NCI-H2171 treated with DMSO at 0.1 percent for 48 hours (cell line): ENCODE measurements around the gene EYA4.

Source experiments
- DNase-seq: peaks from one replicate; lab custom pipeline; 2025; lab: John Stamatoyannopoulos, UW

The EYA4 gene

GRCh38 chr6:133242637-133243585, 1.8 kb downstream of the EYA4 start:
- DNase-seq: peak; percentile 35

DNA sequence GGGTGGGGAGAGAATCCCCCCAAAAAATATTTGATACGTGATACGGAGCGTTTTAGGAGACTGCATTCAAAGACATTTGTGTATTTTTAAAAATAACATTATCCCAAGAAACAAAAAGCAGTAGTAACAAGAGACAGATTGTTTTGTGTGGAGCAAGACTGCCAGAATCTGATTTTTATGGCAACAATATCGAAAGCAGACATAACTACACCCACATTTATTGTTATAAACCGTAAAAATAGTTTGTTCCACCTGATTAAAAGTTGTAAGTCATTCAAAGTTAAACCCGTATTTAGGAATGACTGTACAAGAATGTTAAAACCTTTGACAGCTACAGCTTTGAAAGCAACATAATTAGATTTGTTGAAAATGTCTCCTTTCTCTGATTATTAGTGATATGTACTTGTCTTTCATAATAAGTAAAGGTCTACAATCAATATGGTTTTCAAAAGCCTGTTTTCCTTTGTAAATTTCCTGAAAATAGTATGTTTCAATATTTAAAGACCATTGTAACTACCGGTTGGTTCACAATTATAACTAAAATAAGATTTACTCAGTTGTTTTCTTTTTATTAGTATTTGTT, 2.7 kb downstream of the EYA4 start:
- DNase-seq: no peak

DNA sequence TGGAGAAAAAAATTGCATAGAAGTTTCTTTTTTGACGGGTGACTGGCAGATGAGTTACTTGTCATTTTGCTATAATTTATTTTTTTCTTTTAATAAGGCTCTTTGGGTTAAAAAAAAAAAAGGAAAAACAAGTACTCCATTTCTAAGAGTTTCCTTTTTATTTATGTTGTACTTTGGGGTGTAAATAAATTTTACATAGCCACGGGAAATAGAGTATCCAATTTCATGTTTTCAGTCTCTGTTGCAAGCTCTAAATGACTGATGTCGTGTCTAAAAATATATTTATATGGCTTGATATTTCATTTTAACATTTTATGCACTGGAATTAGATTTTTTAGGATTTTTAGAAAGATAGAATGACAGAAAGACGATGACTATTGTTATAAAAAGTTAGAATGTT, 3.4 kb downstream of the EYA4 start:
- no peak for DNase-seq

GRCh38 chr6:133245007-133245406, 3.9 kb downstream of the EYA4 start:
- no peak for DNase-seq

GRCh38 chr6:133245422-133245903, 4.3 kb downstream of the EYA4 start:
- no peak for DNase-seq

GRCh38 chr6:133247581-133247980, 6.4 kb downstream of the EYA4 start:
- no peak for DNase-seq

GRCh38 chr6:133248241-133249001, 7.3 kb downstream of the EYA4 start:
- no peak for DNase-seq

DNA sequence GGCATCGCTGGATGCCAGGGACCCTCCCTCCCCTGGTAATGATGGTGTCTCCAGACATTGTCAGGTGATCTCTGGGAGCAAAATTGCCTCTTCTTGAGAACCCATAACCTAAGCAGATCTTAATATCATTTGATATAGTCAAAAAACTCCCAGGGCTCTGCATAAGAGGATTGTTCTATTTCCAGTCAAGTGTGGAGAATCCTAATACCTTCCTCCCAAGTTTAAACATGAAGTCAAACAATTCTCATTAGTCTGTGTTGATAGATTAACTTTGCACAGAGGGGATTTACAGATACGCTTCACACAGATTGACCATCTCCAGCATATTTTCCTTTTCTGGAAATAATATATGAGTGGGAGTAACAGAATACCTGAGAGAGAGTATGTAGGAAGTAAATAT, 10.5 kb downstream of the EYA4 start:
- DNase-seq: no peak

- no peak for DNase-seq
Observed at GRCh38 chr6:133254552-133255228, 13.5 kb downstream of the EYA4 start.

GRCh38 chr6:133257545-133258105, 16.5 kb downstream of the EYA4 start:
- no peak for DNase-seq

DNA sequence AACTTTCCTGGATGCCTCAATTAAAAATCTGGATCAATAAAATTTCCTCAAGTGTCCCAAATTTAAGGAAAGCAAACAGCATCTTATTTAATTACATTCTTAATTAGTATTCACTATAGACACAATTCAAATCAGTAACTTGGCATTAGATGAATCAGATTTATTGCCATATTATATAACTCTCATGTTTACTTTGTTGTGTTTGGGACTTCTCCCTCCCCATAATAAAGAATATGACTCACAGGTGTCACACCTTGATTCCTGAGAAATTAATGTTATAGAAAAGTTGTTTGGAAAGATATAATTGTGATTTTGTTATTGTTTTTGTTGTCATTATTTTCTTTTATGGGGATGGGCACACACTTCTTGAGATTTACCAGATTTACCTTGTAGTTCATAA, 18.4 kb downstream of the EYA4 start:
- no peak for DNase-seq

DNA sequence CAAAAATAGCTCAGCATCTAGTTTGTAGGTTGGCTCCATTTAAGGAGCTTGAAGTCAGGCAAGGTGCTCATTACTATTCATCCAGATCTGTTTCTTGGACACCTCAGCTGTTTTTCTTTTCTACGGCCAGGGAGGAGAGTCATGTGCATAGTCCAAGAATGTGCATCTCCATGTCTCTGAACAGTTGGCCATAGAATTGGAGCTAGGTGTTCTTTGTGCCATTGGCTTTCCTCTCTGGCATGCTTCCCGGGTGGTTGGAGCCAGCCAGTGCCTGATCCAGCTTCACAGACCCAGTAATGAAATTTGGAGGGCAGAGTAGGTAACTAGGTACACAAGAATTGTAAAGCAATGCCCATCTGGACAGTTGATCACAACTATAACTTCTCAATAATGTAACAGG, 21.6 kb downstream of the EYA4 start:
- DNase-seq: no peak

DNA sequence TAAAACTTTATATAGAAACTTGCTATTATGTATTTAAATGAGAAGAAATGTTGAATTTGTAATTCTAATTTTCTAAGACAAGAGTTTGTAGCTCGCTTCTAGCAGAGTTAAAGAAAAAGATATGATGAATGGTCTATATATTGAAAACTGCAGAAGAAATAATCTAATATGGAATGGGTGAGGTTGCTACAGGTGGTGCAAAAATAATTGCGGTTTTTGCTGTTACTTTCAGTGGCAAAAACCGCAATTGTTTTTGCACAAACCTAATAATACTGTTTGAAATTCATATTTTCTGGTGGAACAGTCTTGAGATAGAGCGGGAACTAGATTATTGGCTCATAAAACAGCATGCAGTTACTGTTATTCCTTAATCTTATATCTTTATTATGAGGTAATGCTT, 23.9 kb downstream of the EYA4 start:
- DNase-seq: no peak

DNA sequence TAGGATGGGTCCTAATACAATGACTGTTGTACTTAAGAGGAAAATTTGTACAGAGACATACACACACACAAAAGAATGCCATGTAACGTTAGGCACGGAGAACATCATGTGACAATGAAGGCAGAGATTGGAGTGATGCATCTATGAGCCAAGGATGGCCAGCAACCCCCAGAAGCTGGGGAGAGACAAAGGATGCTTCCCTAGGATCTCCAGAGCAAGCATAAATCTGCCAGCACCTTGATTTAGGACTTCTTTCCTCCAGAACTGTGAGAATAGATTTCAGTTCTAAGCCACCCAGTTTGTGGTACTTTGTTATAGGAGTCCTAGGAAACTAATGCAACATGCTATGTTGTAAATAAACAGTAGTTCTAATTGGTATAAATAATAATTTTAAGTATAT, 25.0 kb downstream of the EYA4 start:
- no peak for DNase-seq

DNA sequence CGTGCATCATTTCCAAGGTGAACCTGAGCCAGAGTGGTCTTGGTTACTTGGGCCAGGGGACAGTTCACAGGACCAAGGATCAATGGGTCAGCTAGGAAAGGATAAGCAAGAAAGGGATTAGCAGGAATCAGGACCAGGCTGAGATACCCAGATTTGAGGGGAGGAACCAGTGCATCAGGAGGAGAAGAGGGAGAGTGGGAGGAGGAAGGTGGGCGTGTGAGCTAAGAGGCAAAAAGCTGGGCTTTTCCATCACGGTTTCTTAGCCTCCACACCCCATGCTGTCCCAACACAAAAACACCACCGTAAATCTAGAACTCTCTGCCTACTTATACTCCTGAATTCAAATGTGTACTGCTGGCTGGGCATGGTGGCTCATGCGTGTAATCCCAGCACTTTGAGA, 27.5 kb downstream of the EYA4 start:
- no peak for DNase-seq

DNA sequence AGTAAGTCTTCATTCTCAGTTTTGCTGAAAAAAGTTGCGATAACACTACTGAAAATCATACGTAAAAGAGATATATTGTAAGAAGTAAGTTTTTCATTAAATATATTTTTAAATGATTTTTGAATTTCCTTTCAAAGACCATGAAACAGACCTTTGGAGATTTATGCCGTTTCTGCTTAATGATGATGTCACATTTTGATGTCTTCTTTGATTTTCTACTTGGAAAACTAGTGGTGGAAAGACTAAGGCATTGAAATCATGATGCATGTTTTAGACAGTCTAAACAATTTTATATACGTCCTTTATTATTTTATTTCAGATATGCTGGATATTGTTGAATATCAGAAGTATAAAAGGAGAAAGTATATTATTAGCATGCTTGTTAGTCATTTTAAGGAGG, 33.7 kb downstream of the EYA4 start:
- no peak for DNase-seq

DNA sequence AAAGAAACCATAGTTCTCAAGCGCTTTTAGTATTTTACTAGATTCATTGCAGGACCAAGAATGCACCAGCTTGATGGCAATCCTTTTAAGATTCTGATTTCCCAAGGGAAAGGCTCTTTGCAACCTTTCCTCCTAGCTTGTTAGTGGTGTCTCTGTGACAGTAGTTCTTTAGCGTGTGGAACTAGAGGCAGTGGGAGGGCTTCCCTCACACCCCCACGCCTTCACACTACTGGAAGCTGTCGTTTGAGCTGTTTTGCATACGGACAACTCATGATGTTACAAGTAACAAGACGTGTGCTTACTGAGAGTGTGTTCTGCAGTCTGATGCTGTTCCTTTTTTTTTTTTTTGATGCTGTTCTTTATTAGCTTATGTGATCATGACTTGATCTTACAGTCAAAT, 34.1 kb downstream of the EYA4 start:
- peak; percentile 15 for DNase-seq

DNA sequence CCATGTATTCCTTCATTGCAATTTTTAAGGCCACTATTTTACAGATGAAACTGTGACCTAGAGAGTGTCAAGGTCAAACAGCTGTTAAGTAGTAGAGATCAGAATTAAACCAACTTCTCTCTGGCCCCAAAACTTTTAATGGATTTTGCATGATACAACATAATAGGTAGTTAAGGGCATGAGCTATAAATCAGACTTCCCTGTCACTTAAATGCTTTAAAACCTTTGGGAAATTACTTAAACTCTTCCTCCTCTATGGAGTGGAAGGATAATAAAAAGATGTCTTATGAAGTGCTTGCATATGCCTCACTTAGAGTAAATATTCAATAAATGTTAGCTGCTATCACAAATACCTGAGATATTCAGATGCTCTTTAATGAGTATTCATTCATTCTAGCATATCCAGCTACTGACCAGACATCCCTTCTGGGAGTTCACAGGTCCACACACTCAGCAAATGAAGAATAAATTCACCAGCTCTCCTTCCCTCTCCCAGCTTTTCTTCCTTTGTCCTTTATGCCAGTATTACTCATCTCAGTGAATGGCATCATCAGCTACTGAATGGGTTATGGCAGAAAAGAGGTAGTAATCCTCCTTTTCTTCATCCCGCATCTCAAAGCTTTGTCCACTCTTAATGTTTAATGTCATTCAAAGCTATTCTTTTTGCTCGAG, 36.2 kb downstream of the EYA4 start:
- DNase-seq: no peak

- DNase-seq: no peak
Observed at GRCh38 chr6:133277900-133278545, 36.9 kb downstream of the EYA4 start.

DNA sequence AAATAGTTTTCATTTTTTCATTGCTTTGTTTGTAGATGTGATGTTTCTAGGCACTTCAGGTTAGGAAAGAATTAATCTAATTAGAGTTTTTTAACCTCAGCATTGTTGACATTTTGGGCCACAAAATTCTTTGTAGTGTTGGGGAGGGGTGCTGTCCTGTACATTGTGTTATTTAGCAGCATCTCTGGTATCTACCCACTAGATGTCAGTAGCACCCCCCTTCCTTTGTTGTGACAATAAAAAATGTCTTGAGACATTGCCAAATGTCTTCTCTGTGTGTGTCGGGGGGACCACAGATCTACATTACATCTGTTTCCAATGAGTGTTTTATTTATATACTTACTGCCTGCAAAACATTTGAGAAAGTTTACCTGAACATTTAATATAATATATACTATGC, 45.6 kb downstream of the EYA4 start:
- peak; percentile 37 for DNase-seq

GRCh38 chr6:133288662-133289061, 47.5 kb downstream of the EYA4 start:
- no peak for DNase-seq
